Endothelial cell of umbilical vein (primary cell): Measurements from ENCODE around the gene NOS2. TPM values are rescaled to one million over a fixed set of nuclear protein-coding genes. Genes with fewer than 3 reads are reported as not detected.

ENCODE experiments used
- BruUV-seq: library from RNA; stranded (reverse); fragments of 400-500 nt; replicated peaks from 2 replicates; lab custom pipeline; 2021; lab: Mats Ljungman, UMichigan
- CTCF ChIA-PET: fragments of 300-600, 350-600 bp; sonication (Branson Sonifier 250); formaldehyde crosslinking; loops from one replicate; lab custom pipeline; 2021; ENCODE audit warnings: antibody characterized with exemption, inconsistent platforms; lab: Charles Lee
- POLR2A ChIA-PET: fragments of 300-600, 350-600 bp; sonication (Branson Sonifier 250); formaldehyde crosslinking; loops from one replicate; lab custom pipeline; 2021; ENCODE audit warnings: antibody characterized with exemption, inconsistent platforms; lab: Charles Lee
- DNase-seq: peaks from one replicate; pipeline ENCODE4 v3.0.0-alpha.2; 2011; ENCODE audit warnings: low read depth, low spot score
- FAIRE-seq: peaks from 2 replicates; lab custom pipeline; 2011; peaks lifted over from hg19 to GRCh38; lab: Jason Lieb, UNC
- H2AFZ ChIP-seq: 2 replicates; pipeline ENCODE4 v1.6.0; 2012; ENCODE audit warnings: low read depth, low read length, control low read depth, inconsistent platforms
- H3K27ac ChIP-seq: 2 replicates; pipeline ENCODE4 v1.5.1; 2011; ENCODE audit warnings: low read depth, mild to moderate bottlenecking, control low read depth, low read length, moderate library complexity; ENCODE audit not compliant: insufficient read depth
- H3K27me3 ChIP-seq, 2 experiments: 2 replicates each; pipeline versions ENCODE4 v1.6.0 to v1.6.1; 2011; ENCODE audit warnings: low read length in 2 of 2, mixed read lengths in 1 of 2; ENCODE audit not compliant: control insufficient read depth in 2 of 2, insufficient read depth in 2 of 2
- H3K36me3 ChIP-seq, 2 experiments: 2 replicates in 1 of 2; 3 replicates in 1 of 2; pipeline ENCODE4 v1.5.1; 2011; ENCODE audit warnings: low read length in 2 of 2, mild to moderate bottlenecking in 1 of 2, moderate library complexity in 1 of 2; ENCODE audit not compliant: control insufficient read depth in 2 of 2, insufficient read depth in 2 of 2; ENCODE audit errors: extremely low read depth in 1 of 2
- H3K4me1 ChIP-seq: 3 replicates; pipeline ENCODE4 v1.5.1; 2011; ENCODE audit warnings: mild to moderate bottlenecking, low read length; ENCODE audit not compliant: control insufficient read depth, insufficient read depth; ENCODE audit errors: extremely low read depth
- H3K4me2 ChIP-seq: 2 replicates; pipeline ENCODE4 v1.6.1; 2011; ENCODE audit warnings: low read length, control low read depth, mixed read lengths; ENCODE audit not compliant: insufficient read depth
- H3K4me3 ChIP-seq, 3 experiments: fragments of 200-600 bp in 1 of 3; sonication (generic), shearing (Covaris generic) in 1 of 3; replicated peaks in 1 of 3; 2 replicates each; pipeline ENCODE4 v1.5.1; 2011 to 2016; ENCODE audit warnings: control low read depth in 3 of 3, low read length in 3 of 3, mild to moderate bottlenecking in 2 of 3, inconsistent platforms in 1 of 3, low read depth in 1 of 3, moderate library complexity in 1 of 3; ENCODE audit not compliant: insufficient read depth in 1 of 3
- H3K79me2 ChIP-seq: 2 replicates; pipeline ENCODE4 v1.6.0; 2012; ENCODE audit warnings: low read length, inconsistent platforms; ENCODE audit not compliant: control insufficient read depth, insufficient read depth
- H3K9ac ChIP-seq: replicated peaks from 2 replicates; pipeline ENCODE3; 2011; ENCODE audit warnings: low read length, control low read depth; ENCODE audit not compliant: insufficient read depth; ENCODE audit errors: extremely low read depth
- H3K9me1 ChIP-seq: replicated peaks from 3 replicates; pipeline ENCODE4 v1.6.0; 2011; ENCODE audit warnings: mild to moderate bottlenecking, low read length; ENCODE audit not compliant: control insufficient read depth, insufficient read depth; ENCODE audit errors: extremely low read depth
- H3K9me3 ChIP-seq: replicated peaks from 2 replicates; pipeline ENCODE4 v1.5.1; 2012; ENCODE audit warnings: low read length, inconsistent platforms; ENCODE audit not compliant: control insufficient read depth, insufficient read depth
- H4K20me1 ChIP-seq: replicated peaks from 2 replicates; pipeline ENCODE3; 2011; ENCODE audit warnings: mild to moderate bottlenecking, low read length; ENCODE audit not compliant: control insufficient read depth, insufficient read depth; ENCODE audit errors: extremely low read depth
- CTCF ChIP-seq, 2 donors: IDR thresholded peaks; 1 replicate in 1 of 2; 2 replicates in 1 of 2; pipeline ENCODE4 v1.5.1; 2011; ENCODE audit warnings: low read length in 2 of 2, mild to moderate bottlenecking in 2 of 2, moderate library complexity in 2 of 2, control low read depth in 1 of 2, inconsistent platforms in 1 of 2, low read depth in 1 of 2; ENCODE audit not compliant: insufficient read depth in 1 of 2; ENCODE audit errors: extremely low read depth in 1 of 2
- EZH2 ChIP-seq: IDR thresholded peaks from 2 replicates; pipeline ENCODE4 v1.6.1; 2012; ENCODE audit warnings: borderline replicate concordance, low read depth, mild to moderate bottlenecking, moderate library complexity, low read length, inconsistent platforms; ENCODE audit not compliant: severe bottlenecking
- FOS ChIP-seq: IDR thresholded peaks from 2 replicates; pipeline ENCODE4 v1.6.1; 2011; ENCODE audit warnings: mild to moderate bottlenecking, low read length, moderate library complexity, borderline replicate concordance; ENCODE audit not compliant: insufficient read depth
- GATA2 ChIP-seq: IDR thresholded peaks from 2 replicates; pipeline ENCODE4 v1.7.0; 2011; ENCODE audit warnings: low read depth, mild to moderate bottlenecking, moderate library complexity, mixed read lengths, low read length; ENCODE audit not compliant: insufficient read length, insufficient read depth
- JUN ChIP-seq: IDR thresholded peaks from 2 replicates; pipeline ENCODE4 v1.6.1; 2011; ENCODE audit warnings: borderline replicate concordance, low read depth; ENCODE audit not compliant: insufficient read length, insufficient read depth
- MAX ChIP-seq: IDR thresholded peaks from 2 replicates; pipeline ENCODE4 v1.6.1; 2011; ENCODE audit not compliant: insufficient read depth, insufficient read length
- MYC ChIP-seq: IDR thresholded peaks from one replicate; pipeline ENCODE4 v1.6.1; 2011; ENCODE audit warnings: mild to moderate bottlenecking, low read depth, low read length
- POLR2A ChIP-seq: IDR thresholded peaks from 2 replicates; pipeline ENCODE4 v1.6.1; 2012; ENCODE audit warnings: low read depth, mild to moderate bottlenecking, control low read depth, low read length
- POLR2AphosphoS5 ChIP-seq: IDR thresholded peaks from 2 replicates; pipeline ENCODE4 v1.6.1; 2012; ENCODE audit warnings: low read depth, mild to moderate bottlenecking, control low read depth, low read length, moderate library complexity; ENCODE audit not compliant: insufficient read depth
- dilution Hi-C: fragments of 300-500 bp; cut with MboI; formaldehyde crosslinking; loops from one replicate; pipeline ENCODE4 v1.15.0; 2019; ENCODE audit warnings: low sequenced_read_pairs; ENCODE audit not compliant: extremely low pct_ligation_motif_present
- intact Hi-C: fragments of 100-400 bp; cut with micrococcal nuclease; formaldehyde crosslinking; loops from one replicate; pipeline ENCODE4 v1.10.0; 2022
- polyA plus RNA-seq, 4 experiments: library from polyadenylated mRNA; depleted of rRNA in 3 of 4; stranded (reverse) in 3 of 4; unstranded in 1 of 4; fragments of >200 nt; gene quantifications; 2 replicates each; pipeline versions ENCODE4 v1.2.1 to v1.2.3, GENCODE V29; 2011 to 2012; ENCODE audit warnings: missing spikeins in 1 of 4
- total RNA-seq: library from RNA; stranded (reverse); gene quantifications from 2 replicates; pipeline ENCODE4 v1.2.3, GENCODE V29; 2021

The NOS2 gene
- total and polyA plus RNA-seq, 2 donors (not counting 3 experiments of a cell fraction or from before 2014, with no cell fraction given) = 0.01 TPM; not detected in 1

- dilution Hi-C loops (no loop called here), intact Hi-C loops (no loop called here)
- no peak overlapping the region for H3K27ac ChIP-seq
- no peaks in the 10 kb centered on the region for H3K27me3 ChIP-seq
- H3K9me3 ChIP-seq = no peaks in the 10 kb centered on the region
- ChIA-PET CTCF (interaction anchor here (2.0 to 2.1 kb wide), 2 partner anchors 9 to 93 kb away, joined by 5 to 7 read pairs; no protein-coding TSS in a partner anchor), POLR2A (no interaction called here)
- FAIRE-seq (no peak), DNase-seq (no peak)
- no peaks in the 10 kb centered on the region for H3K36me3 ChIP-seq
- H3K79me2 ChIP-seq = no peaks in the 10 kb centered on the region
- no peak overlapping the region for H3K9ac ChIP-seq
- TF ChIP-seq FOS (no peak), POLR2AphosphoS5 (no peak), CTCF (IDR thresholded peaks at IDR 0.05; ENCODE audit: extremely low read depth in 1 of 2, insufficient read depth in 1 of 2, low read depth in 1 of 2, low read length in 2 of 2) (peak; percentile 10 to 21)
- H2AFZ ChIP-seq = no peak overlapping the region
- H3K9me1 ChIP-seq = no peaks in the 10 kb centered on the region
- H3K4me3 ChIP-seq = no peak overlapping the region
- no peak overlapping the region for H3K4me2 ChIP-seq
- BruUV-seq = no TSS peak
- H3K4me1 ChIP-seq = no peaks in the 10 kb centered on the region
- no peaks in the 10 kb centered on the region for H4K20me1 ChIP-seq
Observed at GRCh38 chr17:27747462-27748359, 52.6 kb downstream of the NOS2 start.

- no peaks in the 10 kb centered on the region for H4K20me1 ChIP-seq
- BruUV-seq = no TSS peak
- DNase-seq (no peak), FAIRE-seq (no peak)
- H3K9me1 ChIP-seq = no peaks in the 10 kb centered on the region
- no peaks in the 10 kb centered on the region for H3K79me2 ChIP-seq
- no peak overlapping the region for H2AFZ ChIP-seq
- ChIA-PET CTCF (interaction anchor here (0.9 to 2.0 kb wide), 2 partner anchors 9 to 92 kb away, joined by 3 to 5 read pairs; no protein-coding TSS in a partner anchor), POLR2A (no interaction called here)
- H3K9me3 ChIP-seq = no peaks in the 10 kb centered on the region
- H3K27me3 ChIP-seq = no peaks in the 10 kb centered on the region
- TF ChIP-seq MYC (no peak), POLR2A (no peak), JUN (no peak), POLR2AphosphoS5 (no peak), CTCF (IDR thresholded peaks at IDR 0.05; ENCODE audit: extremely low read depth in 1 of 2, insufficient read depth in 1 of 2, low read depth in 1 of 2, low read length in 2 of 2) (no peak), EZH2 (no peak), GATA2 (no peak), MAX (no peak), FOS (no peak)
- no peak overlapping the region for H3K27ac ChIP-seq
- intact Hi-C loops (no loop called here), dilution Hi-C loops (no loop called here)
- H3K4me3 ChIP-seq = no peak overlapping the region
- no peaks in the 10 kb centered on the region for H3K36me3 ChIP-seq
- H3K4me1 ChIP-seq = no peaks in the 10 kb centered on the region
- H3K9ac ChIP-seq = no peak overlapping the region
- H3K4me2 ChIP-seq = no peak overlapping the region
Observed at GRCh38 chr17:27746881-27747280, 53.4 kb downstream of the NOS2 start.
